ENCODE measurements around the gene TNFRSF17.
"Not testable (repeated sequence)": the region's sequence is repeated elsewhere in the genome, so short reads cannot be mapped to it uniquely, and the experiment has no call there.

- TF ChIP-seq CTCF, POLR2A (IDR thresholded peaks at IDR 0.05): not testable (repeated sequence)
Observed at GRCh38 chr16:11962457-11962856, 2.6 kb upstream of the TNFRSF17 start.

Data from esophagus squamous epithelium (tissue), 4 donors.